ENCODE data around the gene EMX2. TPM values are rescaled to one million over a fixed set of nuclear protein-coding genes. Genes with fewer than 3 reads are reported as not detected.
A peak's percentile ranks its signal among the peaks of the same experiment; 100 is the strongest.

Gene EMX2
- total RNA-seq, 1 donor from 2014 or later, result 0.25 TPM

DNA sequence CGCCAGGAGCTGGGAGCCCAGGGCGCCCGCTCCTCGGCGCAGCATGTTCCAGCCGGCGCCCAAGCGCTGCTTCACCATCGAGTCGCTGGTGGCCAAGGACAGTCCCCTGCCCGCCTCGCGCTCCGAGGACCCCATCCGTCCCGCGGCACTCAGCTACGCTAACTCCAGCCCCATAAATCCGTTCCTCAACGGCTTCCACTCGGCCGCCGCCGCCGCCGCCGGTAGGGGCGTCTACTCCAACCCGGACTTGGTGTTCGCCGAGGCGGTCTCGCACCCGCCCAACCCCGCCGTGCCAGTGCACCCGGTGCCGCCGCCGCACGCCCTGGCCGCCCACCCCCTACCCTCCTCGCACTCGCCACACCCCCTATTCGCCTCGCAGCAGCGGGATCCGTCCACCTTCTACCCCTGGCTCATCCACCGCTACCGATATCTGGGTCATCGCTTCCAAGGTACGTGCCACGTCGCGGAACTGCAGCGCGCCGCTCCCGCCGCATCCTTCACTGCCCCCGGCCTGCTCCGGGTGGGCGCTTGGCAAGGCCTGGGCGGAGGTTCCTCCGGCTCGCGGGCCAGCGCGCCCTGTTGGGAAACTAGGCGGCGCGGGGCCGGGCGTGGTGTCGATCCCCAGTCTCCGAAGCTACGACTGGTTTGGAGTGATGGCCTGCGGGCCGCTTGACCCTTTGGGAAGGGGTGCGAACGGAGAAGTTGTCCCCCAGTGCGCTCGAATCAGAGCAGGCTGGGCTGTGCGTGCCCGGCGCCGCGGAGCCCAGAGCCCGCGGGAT is 868 bp downstream of the EMX2 start:
- no peak for DNase-seq

DNA sequence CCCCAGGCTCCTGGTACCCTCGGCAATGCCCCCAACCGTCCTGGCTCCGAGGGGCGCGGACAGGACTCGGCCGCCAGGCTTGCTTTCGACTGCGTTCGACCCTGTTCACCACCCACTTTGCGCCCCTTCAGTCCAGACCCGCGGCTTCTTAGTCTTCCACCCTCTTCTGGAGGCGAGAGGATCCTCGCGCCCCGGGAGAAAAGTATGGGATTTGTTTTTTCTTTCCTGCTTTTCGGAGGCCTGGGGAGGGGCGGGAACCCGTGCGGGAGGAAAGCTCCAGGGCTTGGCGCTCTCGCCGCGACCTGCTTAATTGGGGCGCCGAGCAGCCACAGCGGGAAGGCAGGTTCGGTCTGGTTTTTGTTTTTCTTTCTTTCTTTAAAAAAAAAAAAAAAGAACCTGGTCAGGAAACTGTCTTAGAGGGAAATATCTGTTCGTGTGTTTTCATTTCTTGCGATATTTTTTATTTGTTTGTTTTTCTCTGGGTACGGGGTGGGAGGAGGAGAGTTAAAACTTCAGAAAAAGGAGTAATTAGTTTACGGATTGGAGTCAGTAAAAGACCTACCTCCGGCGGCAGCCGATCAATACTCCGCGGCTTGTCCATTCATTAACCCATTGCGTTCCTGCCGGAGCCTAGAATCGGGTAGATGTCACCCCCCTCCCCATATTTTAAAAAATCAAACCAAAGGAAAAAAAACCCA is 1.6 kb downstream of the EMX2 start:
- DNase-seq, result no peak
- H3K4me3 ChIP-seq, result peak overlapping the region; percentile 58
- H3K9me3 ChIP-seq (replicated peaks), result no peaks in the 10 kb centered on the region
- peaks cover 44% of the 10 kb centered on the region for H3K4me1 ChIP-seq
- intact Hi-C loops (cut with micrococcal nuclease), result no loop called here
- TF ChIP-seq CTCF (IDR thresholded peaks at IDR 0.05; ENCODE audit: borderline replicate concordance), result no peak
- H3K36me3 ChIP-seq, result no peaks in the 10 kb centered on the region
- no peak overlapping the region for H3K27ac ChIP-seq (replicated peaks)
- peaks cover 100% of the 10 kb centered on the region for H3K27me3 ChIP-seq (ENCODE audit: low read depth)

More for the DNA sequence above, 868 bp downstream of the EMX2 start:
- H3K9me3 ChIP-seq (replicated peaks), result no peaks in the 10 kb centered on the region
- no peak overlapping the region for H3K27ac ChIP-seq (replicated peaks)
- H3K4me3 ChIP-seq, result peak overlapping the region; percentile 58
- peaks cover 100% of the 10 kb centered on the region for H3K27me3 ChIP-seq (ENCODE audit: low read depth)
- TF ChIP-seq CTCF (IDR thresholded peaks at IDR 0.05; ENCODE audit: borderline replicate concordance), result no peak
- intact Hi-C loops (cut with micrococcal nuclease), result no loop called here
- H3K36me3 ChIP-seq, result no peaks in the 10 kb centered on the region
- H3K4me1 ChIP-seq, result peaks cover 44% of the 10 kb centered on the region

DNA sequence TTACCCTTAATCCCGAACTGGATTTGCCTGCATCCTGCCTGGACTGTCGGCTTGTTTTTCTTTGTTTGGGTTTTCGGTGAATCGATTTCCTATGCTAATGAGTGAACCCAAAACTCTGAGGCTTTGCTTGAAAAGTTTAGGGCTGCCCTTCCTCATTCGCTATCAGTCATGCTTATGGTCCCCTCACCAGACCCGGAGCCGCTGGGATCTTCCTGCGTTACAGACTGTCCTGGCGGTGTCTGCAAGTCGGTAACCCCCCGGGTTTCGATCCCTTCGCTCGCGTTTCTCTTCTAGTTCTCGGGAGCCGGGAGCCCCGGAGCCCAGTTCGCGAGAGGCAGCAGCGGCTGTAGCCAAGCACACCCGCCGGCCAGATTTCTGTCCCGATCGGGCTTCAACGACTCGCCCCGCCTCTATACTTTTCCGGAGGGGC is 2.2 kb downstream of the EMX2 start:
- intact Hi-C loops (cut with micrococcal nuclease), result no loop called here
- no peaks in the 10 kb centered on the region for H3K9me3 ChIP-seq (replicated peaks)
- TF ChIP-seq CTCF (IDR thresholded peaks at IDR 0.05; ENCODE audit: borderline replicate concordance), result no peak
- DNase-seq, result no peak
- H3K27me3 ChIP-seq (ENCODE audit: low read depth), result peaks cover 100% of the 10 kb centered on the region
- peak overlapping the region; percentile 58 for H3K4me3 ChIP-seq
- no peaks in the 10 kb centered on the region for H3K36me3 ChIP-seq
- H3K27ac ChIP-seq (replicated peaks), result no peak overlapping the region
- peaks cover 44% of the 10 kb centered on the region for H3K4me1 ChIP-seq

- Histone ChIP-seq H3K9me3 (replicated peaks) (no peaks in the 10 kb centered on the region), H3K4me3 (peak overlapping the region; percentile 58), H3K27ac (replicated peaks) (no peak overlapping the region), H3K36me3 (no peaks in the 10 kb centered on the region), H3K27me3 (ENCODE audit: low read depth) (peaks cover 100% of the 10 kb centered on the region), H3K4me1 (peaks cover 44% of the 10 kb centered on the region)
- no peak for TF ChIP-seq CTCF (IDR thresholded peaks at IDR 0.05; ENCODE audit: borderline replicate concordance)
- no peak for DNase-seq
- intact Hi-C loops (cut with micrococcal nuclease), result no loop called here
Measured at GRCh38 chr10:117545141-117546019, 2.8 kb downstream of the EMX2 start.

- H3K4me1 ChIP-seq, result peaks cover 44% of the 10 kb centered on the region
- H3K36me3 ChIP-seq, result no peaks in the 10 kb centered on the region
- H3K27ac ChIP-seq (replicated peaks), result no peak overlapping the region
- H3K4me3 ChIP-seq, result peak overlapping the region; percentile 58
- TF ChIP-seq CTCF (IDR thresholded peaks at IDR 0.05; ENCODE audit: borderline replicate concordance), result no peak
- intact Hi-C loops (cut with micrococcal nuclease), result no loop called here
- DNase-seq, result no peak
- H3K27me3 ChIP-seq (ENCODE audit: low read depth), result peaks cover 100% of the 10 kb centered on the region
- H3K9me3 ChIP-seq (replicated peaks), result no peaks in the 10 kb centered on the region
Measured at GRCh38 chr10:117546020-117546580, 3.6 kb downstream of the EMX2 start.

All from left ventricle myocardium inferior (tissue), 1 donor.